ENCODE results near the gene SPACA7. TPM values are rescaled to one million over a fixed set of nuclear protein-coding genes. Genes with fewer than 3 reads are reported as not detected.

Gene SPACA7
- total and polyA plus RNA-seq, 4 donors = not detected

GRCh38 chr13:112391746-112392145 is 15.6 kb downstream of the SPACA7 start:
- 83% methylated on average over 8 of the region's 8 CpGs for WGBS
- no peaks in the 10 kb centered on the region for H3K9me3 ChIP-seq (ENCODE audit: control insufficient read depth in 4 of 4, low read length in 3 of 4)
- no peak for DNase-seq (ENCODE audit: low spot score)
- H3K27ac ChIP-seq (ENCODE audit: low read depth in 1 of 2, low read length in 2 of 2) = no peak overlapping the region
- TF ChIP-seq ZBTB33 (IDR thresholded peaks at IDR 0.05) = no peak
- TF ChIP-seq TAF1 (conservative IDR thresholded peaks at IDR 0.05) = no peak
- no peak for TF ChIP-seq RXRA (IDR thresholded peaks at IDR 0.05)
- no peak for TF ChIP-seq GABPA (IDR thresholded peaks at IDR 0.05 in 1 of 2, conservative IDR thresholded peaks at IDR 0.05 in 1 of 2)
- TF ChIP-seq NR2F2 (IDR thresholded peaks at IDR 0.05) = no peak
- no peak for TF ChIP-seq ATF3 (IDR thresholded peaks at IDR 0.05)
- TF ChIP-seq JUND (IDR thresholded peaks at IDR 0.05) = no peak
- no peak for TF ChIP-seq REST (IDR thresholded peaks at IDR 0.05)
- TF ChIP-seq HNF4A (conservative IDR thresholded peaks at IDR 0.05) = no peak
- no peak for TF ChIP-seq YY1 (IDR thresholded peaks at IDR 0.05)
- no peak for TF ChIP-seq FOXA1 (IDR thresholded peaks at IDR 0.05)
- TF ChIP-seq FOXA2 (IDR thresholded peaks at IDR 0.05) = no peak
- TF ChIP-seq MAX (IDR thresholded peaks at IDR 0.05) = no peak
- no peak for TF ChIP-seq EGR1 (IDR thresholded peaks at IDR 0.05; ENCODE audit: low read depth in 2 of 2)
- no peak for TF ChIP-seq HNF4G (IDR thresholded peaks at IDR 0.05)
- no peak for TF ChIP-seq CTCF (IDR thresholded peaks at IDR 0.05; ENCODE audit: low read depth, low read length, missing input control)
- no peak for TF ChIP-seq RAD21 (IDR thresholded peaks at IDR 0.05)
- no peak for TF ChIP-seq SP1 (IDR thresholded peaks at IDR 0.05)
- no peaks in the 10 kb centered on the region for H3K4me1 ChIP-seq (ENCODE audit: control insufficient read depth in 4 of 4, insufficient read depth in 4 of 4, low read length in 3 of 4)
- no peak overlapping the region for H3K9ac ChIP-seq (ENCODE audit: low read depth in 1 of 2, low read length in 2 of 2)
- H3K27me3 ChIP-seq (ENCODE audit: control insufficient read depth in 4 of 4, insufficient read depth in 4 of 4, low read length in 3 of 4) = no peaks in the 10 kb centered on the region
- no peak overlapping the region for H3K4me3 ChIP-seq (ENCODE audit: low read depth in 1 of 3, low read length in 3 of 3)
- H3K36me3 ChIP-seq (ENCODE audit: control insufficient read depth in 4 of 4, insufficient read depth in 3 of 4, low read depth in 1 of 4, low read length in 3 of 4) = peaks cover 0 to 3% (median 1%) of the 10 kb centered on the region in 4 donors
